Skin epidermis (tissue), 12 donors: Measurements from ENCODE around the gene E2F6.

ENCODE experiments used
- H3K27ac ChIP-seq, 21 experiments: fragments of 200-600 bp; sonication (generic) in 11 of 21; one replicate each; pipeline ENCODE4 v1.5.0; 2020; ENCODE audit warnings: mild to moderate bottlenecking in 3 of 21, inconsistent platforms in 2 of 21, moderate library complexity in 2 of 21
- H3K4me3 ChIP-seq, 7 experiments: fragments of 200-600 bp; sonication (generic) in 2 of 7; one replicate each; pipeline ENCODE4 v1.5.0; 2020; ENCODE audit warnings: inconsistent platforms in 2 of 7, mild to moderate bottlenecking in 2 of 7, moderate library complexity in 1 of 7

The E2F6 gene

GRCh38 chr2:11465485-11466306 is at the start of gene E2F6:
E2F6 (minus strand) TSS chr2:11466161; CDS start chr2:11465879, 282 bp downstream.
- H3K4me3 ChIP-seq: peak within 1 kb of the TSS; percentile 51 to 84 (median 70)
- H3K27ac ChIP-seq: peak within 1 kb of the TSS in 20 of 21 experiments; percentile 71 to 96 (median 89)

- Histone ChIP-seq H3K27ac (no peak overlapping the region), H3K4me3 (no peak overlapping the region)
Measured at GRCh38 chr2:11515490-11515981, 49.6 kb upstream of the E2F6 start.

DNA sequence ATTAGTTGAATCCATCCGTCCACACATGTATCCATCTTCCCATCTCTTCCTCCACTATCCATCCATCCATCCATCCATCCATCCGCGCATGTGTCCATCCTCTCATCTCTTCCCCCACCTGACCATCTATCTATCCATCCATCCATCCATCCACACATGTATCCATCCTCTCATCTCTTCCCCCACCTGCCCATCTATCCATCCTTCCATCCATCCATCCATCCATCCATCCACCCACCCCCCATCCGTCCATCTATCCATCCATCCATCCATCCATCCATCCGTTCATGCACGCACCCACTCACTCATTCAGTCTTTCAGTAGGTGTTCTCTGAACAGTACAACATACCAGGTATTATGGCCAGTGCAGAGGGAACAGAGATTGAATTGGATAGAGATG is 48.9 kb upstream of the E2F6 start:
- Histone ChIP-seq H3K4me3 (no peak overlapping the region), H3K27ac (no peak overlapping the region)

DNA sequence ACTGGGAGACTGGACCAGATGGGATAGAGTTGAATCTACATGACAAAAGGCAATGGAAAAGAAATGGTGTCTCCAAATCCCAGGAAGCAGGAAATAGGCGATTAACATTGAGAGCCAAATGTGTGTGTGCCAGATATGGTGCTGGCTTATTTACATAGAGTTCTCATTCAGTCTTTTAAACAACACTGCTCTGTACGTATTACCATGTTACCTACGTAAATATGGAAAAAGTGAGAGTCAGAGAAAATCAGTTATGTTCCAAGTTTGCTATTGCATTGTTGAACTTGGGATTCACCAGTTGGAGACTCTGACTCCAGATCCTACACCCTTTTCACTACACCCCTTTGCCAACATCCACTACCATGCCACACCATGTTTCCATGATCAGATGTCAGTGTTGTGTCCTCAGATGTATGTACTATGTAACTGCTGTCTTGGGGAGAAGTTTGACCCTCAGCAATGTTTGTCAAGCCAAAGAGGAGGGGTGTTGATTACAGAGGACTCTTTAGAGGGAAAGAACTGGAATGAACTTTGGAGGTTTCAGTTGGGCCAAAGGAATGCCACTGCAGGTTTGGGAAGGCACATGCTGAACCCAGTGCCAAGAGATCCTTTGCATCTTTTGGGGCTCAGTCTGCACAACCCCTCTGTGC is 48.2 kb upstream of the E2F6 start:
- Histone ChIP-seq H3K27ac (no peak overlapping the region), H3K4me3 (no peak overlapping the region)

- Histone ChIP-seq H3K4me3 (no peak overlapping the region), H3K27ac (no peak overlapping the region)
Measured at GRCh38 chr2:11513319-11513718, 47.4 kb upstream of the E2F6 start.

DNA sequence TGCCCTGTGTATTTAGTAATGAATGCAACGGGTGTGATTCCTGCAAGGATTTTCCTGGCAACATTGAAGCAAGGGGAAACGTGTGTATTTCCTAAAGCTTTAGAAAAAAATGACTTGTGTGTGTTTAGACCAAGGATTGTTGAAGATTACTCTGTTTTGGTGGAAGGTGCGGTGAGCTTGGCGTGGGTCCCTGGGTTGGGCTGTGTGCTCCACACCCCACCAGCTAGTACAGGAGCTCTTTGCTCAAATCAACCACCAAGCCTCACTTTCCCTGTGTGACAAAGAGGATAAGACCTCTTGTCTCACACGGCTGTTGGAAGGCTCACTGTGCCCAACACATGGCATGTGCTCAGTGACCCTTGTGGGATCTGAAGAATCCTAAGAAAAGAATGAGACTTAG is 46.5 kb upstream of the E2F6 start:
- no peak overlapping the region for H3K4me3 ChIP-seq
- H3K27ac ChIP-seq: no peak overlapping the region

DNA sequence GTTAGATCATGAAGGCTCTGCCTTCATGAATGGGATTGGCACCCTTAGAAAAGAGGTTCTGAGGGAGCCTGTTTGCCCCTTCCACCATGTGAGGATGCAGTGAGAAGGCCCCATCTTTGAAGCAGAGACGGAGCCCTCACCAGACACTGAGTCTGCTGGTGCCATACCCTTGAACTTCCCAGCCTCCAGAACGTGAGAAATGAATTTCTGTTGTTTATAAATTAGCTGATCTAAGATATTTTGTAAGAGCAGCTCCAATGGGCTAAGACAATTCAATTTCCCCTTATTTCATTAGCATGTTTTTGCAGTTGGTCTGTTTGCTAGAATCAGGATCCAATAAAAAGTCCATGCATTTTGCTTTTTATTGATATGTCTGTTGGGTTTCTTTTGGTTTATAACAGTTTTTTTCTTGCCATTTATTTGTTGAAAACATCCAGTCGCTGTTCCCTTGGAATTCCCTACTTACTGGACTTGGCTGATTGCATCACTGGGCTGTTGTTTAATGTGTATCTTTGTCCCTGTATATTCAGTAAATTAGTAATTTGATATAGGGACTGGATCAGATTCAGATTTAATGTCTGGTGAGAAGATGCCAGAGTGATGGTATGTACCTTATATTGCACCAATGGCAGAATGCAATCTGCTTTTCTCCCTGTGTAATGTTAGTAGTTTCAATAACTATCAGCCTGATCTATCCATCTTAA is 43.8 kb upstream of the E2F6 start:
- H3K4me3 ChIP-seq: no peak overlapping the region
- no peak overlapping the region for H3K27ac ChIP-seq

DNA sequence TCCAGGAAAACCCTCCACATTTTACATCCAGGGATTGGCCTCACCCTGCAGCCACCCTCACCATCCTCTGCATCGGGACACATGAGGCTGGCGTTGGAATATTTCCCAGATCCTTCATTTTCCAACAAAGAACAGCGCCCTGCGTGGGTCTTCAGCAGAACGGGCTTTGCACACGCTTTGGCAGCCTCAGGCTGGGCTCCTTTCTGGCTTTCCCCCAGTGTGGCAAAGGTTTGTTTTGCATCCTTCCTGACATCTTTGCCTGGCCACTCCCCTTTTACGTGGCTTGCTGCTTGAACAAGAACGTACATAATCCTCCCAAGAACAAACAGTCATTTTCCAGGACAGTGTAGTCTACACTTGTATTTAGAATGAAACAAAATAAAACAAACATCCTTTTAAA is 42.3 kb upstream of the E2F6 start:
- H3K4me3 ChIP-seq: no peak overlapping the region
- H3K27ac ChIP-seq: no peak overlapping the region

DNA sequence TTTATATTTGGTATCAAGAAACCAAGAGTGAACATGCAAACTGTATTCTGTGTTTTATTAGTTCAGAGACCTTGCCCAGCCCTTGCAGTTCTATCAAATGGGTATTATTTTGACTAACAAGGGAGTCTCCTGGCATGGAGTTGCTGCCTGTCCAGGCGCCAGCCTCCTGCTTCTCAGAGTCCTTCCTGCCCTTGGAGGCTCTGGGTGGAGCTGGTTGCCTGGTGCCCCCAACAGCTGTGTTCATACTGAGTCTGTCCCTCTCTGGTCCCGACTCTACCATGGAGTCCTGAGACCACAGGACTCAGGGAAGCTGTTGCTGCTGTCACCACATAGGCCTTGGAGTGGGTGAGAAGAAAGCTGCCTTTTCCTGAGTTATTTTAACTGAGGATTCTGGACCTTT is 41.6 kb upstream of the E2F6 start:
- H3K27ac ChIP-seq: no peak overlapping the region

DNA sequence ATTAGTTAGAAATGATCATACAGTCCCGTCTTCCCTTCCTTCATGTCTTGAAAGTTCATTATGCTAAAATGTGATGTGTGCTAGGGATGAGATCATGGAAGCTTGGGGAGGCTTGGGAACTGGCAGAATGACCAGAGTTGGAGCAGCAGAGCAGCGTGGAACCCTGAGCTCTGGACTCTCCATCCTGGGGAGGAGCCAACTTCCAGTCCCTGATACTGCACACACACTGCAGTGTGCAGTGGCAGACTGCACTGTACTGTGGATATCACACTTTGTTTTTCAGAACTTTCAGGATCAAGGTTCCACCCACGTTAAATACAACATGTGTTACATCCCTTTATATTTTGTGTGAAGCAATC is 40.6 kb upstream of the E2F6 start:
- H3K4me3 ChIP-seq: no peak overlapping the region
- no peak overlapping the region for H3K27ac ChIP-seq

More for the DNA sequence above, 41.6 kb upstream of the E2F6 start:
- no peak overlapping the region for H3K4me3 ChIP-seq

DNA sequence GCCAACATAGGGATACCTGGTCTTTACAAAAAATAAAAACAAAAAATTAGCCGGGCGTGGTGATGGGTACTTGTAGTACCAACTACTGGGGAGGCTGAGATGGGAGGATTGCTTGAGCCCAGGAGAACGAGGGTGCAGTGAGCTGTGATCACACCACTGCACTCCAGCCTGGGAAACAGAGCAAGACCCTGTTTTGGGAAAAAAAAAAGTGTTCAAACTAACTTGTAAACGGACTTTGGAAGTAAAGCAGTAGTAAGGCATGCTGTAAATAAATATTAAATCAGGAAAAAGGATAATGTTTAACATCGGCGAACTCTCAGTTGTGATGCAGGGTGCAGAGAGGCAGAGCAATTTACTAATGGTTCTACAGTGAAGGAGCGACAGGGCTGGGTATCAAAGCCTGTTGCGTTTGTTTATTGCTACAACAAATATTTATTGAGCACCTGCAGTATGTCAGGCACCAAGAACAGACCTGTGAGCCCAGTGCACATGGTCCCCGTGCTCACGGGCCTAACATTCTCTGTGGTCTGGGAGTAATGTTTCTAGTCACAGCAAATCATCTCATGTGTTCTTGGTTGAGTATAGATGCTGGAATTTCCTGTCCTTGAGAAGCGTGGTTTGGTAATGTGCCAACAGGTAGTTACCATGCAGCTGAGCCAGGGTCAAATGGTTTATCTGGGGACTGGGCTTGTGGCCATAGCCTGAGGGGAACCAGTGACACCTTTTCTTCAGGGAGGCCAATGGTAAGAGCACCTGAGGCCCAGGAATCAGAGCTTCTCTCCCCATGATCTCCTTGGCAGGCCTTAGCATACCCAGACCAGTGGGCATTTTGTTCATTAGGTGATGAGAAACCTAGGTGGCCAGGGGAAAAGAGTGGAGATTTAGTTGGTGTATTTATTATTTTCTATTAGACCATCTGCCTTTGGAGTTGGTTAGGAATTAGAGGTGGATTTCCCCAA is 40.0 kb upstream of the E2F6 start:
- Histone ChIP-seq H3K4me3 (no peak overlapping the region), H3K27ac (no peak overlapping the region)

DNA sequence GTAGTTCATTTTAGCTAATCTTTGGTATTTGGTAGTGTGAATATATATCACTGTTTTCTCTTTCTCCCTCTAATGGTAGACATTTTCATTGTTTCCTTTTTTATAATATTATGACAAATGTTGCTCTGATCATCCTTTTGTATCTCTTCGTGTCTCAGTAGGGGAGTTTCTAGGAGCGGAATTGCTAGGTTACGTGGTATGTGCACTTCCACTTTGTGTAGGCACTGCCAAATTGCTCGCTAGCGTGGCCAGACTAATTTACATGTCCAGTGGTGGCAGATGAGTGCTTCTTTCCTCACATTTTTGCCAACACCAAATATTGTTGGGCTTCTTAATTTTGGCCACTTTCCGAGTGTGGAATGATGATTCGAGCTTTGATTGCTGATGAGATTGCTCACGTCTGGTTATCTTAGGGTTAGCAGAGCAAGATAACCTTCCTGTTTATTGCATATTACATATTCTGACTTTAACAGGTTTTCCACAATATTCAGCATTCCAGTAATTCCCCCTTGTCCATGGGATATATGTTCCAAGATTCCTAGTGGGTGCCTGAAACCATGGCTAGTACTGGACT is 37.5 kb upstream of the E2F6 start:
- H3K27ac ChIP-seq: no peak overlapping the region
- no peak overlapping the region for H3K4me3 ChIP-seq

- Histone ChIP-seq H3K4me3 (no peak overlapping the region), H3K27ac (no peak overlapping the region)
Measured at GRCh38 chr2:11502740-11503292, 36.9 kb upstream of the E2F6 start.

- Histone ChIP-seq H3K4me3 (no peak overlapping the region), H3K27ac (no peak overlapping the region)
Measured at GRCh38 chr2:11500702-11501303, 34.8 kb upstream of the E2F6 start.

DNA sequence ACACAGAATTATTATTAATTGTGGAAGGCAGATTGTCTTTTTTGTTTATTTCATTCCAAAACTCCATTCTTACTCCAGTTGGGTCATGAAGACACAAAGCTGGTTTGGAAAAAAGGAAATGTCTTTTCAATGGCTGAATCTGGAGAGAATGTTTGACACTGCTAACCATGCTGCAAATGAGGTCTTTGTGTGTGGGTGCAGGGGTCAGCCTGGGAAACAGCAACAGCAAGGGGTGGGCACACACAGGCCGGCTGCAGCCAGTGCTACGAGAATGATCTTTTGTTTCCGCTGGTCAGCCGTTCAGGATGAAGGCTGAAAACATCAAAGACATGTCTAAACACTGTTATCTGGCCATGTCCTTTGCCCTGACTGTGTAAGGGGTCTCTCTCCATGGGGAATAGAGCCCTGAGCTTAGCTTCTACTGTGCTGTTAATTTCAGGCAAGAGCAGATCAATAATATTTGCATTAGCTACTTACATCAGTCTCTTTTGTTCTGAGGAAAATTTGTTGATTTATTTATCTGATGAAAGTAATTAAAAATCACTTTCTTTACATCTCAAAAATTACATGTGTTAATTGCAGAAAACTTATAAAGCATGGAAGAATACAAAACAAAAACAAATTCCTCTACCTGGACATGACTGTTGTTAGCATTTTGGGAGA is 33.3 kb upstream of the E2F6 start:
- Histone ChIP-seq H3K4me3 (no peak overlapping the region), H3K27ac (no peak overlapping the region)

DNA sequence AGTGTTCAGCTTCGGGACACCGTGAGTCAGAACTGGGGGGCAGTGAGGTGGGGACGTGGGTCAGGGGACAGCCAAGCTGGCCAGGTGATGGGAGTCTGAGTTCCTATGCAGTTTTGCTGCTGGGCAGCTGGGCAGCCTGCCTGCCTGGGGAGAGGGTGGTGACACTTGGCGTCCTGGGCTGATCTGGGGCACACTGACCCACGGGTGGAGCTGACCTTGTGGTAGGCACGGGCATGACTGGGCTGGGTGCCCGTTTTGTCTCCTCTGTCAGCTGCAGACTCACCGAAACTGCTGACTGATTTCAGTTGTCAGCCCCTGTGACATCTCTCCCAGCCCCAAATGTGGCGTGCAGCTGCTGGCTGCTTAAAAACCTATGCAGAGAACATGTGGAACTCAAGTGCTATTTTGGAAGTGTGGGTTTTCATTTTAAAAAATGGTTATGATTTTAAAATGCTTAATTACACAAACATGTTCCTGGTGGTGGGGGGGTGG is 32.6 kb upstream of the E2F6 start:
- Histone ChIP-seq H3K4me3 (no peak overlapping the region), H3K27ac (peak overlapping the region in 4 of 21 experiments; percentile 0 to 49 (median 10))

- Histone ChIP-seq H3K4me3 (no peak overlapping the region), H3K27ac (no peak overlapping the region)
Measured at GRCh38 chr2:11495844-11496681, 30.1 kb upstream of the E2F6 start.
